GM18507 (cell line): ENCODE results near the gene INSYN2B.
A peak's percentile ranks its signal among the peaks of the same experiment; 100 is the strongest.

Source experiments
- DNase-seq: peaks from one replicate; pipeline ENCODE4 v3.0.0; 2011; ENCODE audit warnings: low read depth; ENCODE audit not compliant: insufficient read length; ENCODE audit errors: extremely low spot score
- FAIRE-seq: peaks from 2 replicates; lab custom pipeline; 2011; peaks lifted over from hg19 to GRCh38; lab: Jason Lieb, UNC

Gene INSYN2B

GRCh38 chr5:169904508-169904907 lies 75.8 kb downstream of the INSYN2B start:
- FAIRE-seq: no peak
- DNase-seq: no peak

- no peak for FAIRE-seq
Observed at GRCh38 chr5:169904059-169904458, 76.2 kb downstream of the INSYN2B start.

GRCh38 chr5:169901896-169902295 lies 78.4 kb downstream of the INSYN2B start:
- DNase-seq (no peak), FAIRE-seq (no peak)

More at GRCh38 chr5:169904059-169904458, 76.2 kb downstream of the INSYN2B start:
- DNase-seq: no peak

GRCh38 chr5:169897481-169897880 lies 82.8 kb downstream of the INSYN2B start:
- DNase-seq (no peak), FAIRE-seq (no peak)

GRCh38 chr5:169895926-169896325 lies 84.4 kb downstream of the INSYN2B start:
- no peak for DNase-seq
- FAIRE-seq: no peak

GRCh38 chr5:169893571-169893970 lies 86.7 kb downstream of the INSYN2B start:
- no peak for FAIRE-seq
- no peak for DNase-seq

- FAIRE-seq (no peak), DNase-seq (no peak)
Observed at GRCh38 chr5:169893010-169893409, 87.3 kb downstream of the INSYN2B start.

GRCh38 chr5:169889572-169889971 lies 90.7 kb downstream of the INSYN2B start:
- no peak for FAIRE-seq
- no peak for DNase-seq

GRCh38 chr5:169886677-169887076 lies 93.6 kb downstream of the INSYN2B start:
- DNase-seq (no peak), FAIRE-seq (no peak)

- no peak for DNase-seq
- no peak for FAIRE-seq
Observed at GRCh38 chr5:169886033-169886432, 94.3 kb downstream of the INSYN2B start.

GRCh38 chr5:169881702-169882303 lies 98.5 kb downstream of the INSYN2B start:
- FAIRE-seq: peak; percentile 5

GRCh38 chr5:169880785-169881184 lies 99.5 kb downstream of the INSYN2B start:
- DNase-seq: no peak
- FAIRE-seq: no peak

More at GRCh38 chr5:169881702-169882303, 98.5 kb downstream of the INSYN2B start:
- no peak for DNase-seq

GRCh38 chr5:169880012-169880663 lies 100.2 kb downstream of the INSYN2B start:
- peak; percentile 59 for FAIRE-seq
- DNase-seq: no peak

- no peak for DNase-seq
- FAIRE-seq: no peak
Observed at GRCh38 chr5:169876386-169876785, 103.9 kb downstream of the INSYN2B start.

- no peak for FAIRE-seq
Observed at GRCh38 chr5:169875731-169876130, 104.6 kb downstream of the INSYN2B start.

GRCh38 chr5:169875091-169875728 lies 105.1 kb downstream of the INSYN2B start:
- FAIRE-seq: no peak

More at GRCh38 chr5:169875731-169876130, 104.6 kb downstream of the INSYN2B start:
- no peak for DNase-seq

GRCh38 chr5:169874621-169875020 lies 105.7 kb downstream of the INSYN2B start:
- DNase-seq: no peak
- no peak for FAIRE-seq

More at GRCh38 chr5:169875091-169875728, 105.1 kb downstream of the INSYN2B start:
- DNase-seq: no peak

GRCh38 chr5:169873642-169874041 lies 106.7 kb downstream of the INSYN2B start:
- FAIRE-seq (no peak), DNase-seq (no peak)

- DNase-seq: no peak
- FAIRE-seq: no peak
Observed at GRCh38 chr5:169871826-169872490, 108.3 kb downstream of the INSYN2B start.

- FAIRE-seq: no peak
- DNase-seq: no peak
Observed at GRCh38 chr5:169870211-169870610, 110.1 kb downstream of the INSYN2B start.
